ACHN (cell line): ENCODE data around the gene MYBPC3.
A peak's percentile ranks its signal among the peaks of the same experiment; 100 is the strongest.

Source experiments
- DNase-seq: peaks from one replicate; pipeline ENCODE4 v3.0.0-alpha.2; 2015
- in situ Hi-C: cut with HindIII; loops from 2 replicates; pipeline ENCODE4 v1.10.0; 2017; ENCODE audit warnings: low sequenced_read_pairs, low pct_ligation_motif_present, low pct_unique_long_range_greater_than_20kb

MYBPC3 gene

DNA sequence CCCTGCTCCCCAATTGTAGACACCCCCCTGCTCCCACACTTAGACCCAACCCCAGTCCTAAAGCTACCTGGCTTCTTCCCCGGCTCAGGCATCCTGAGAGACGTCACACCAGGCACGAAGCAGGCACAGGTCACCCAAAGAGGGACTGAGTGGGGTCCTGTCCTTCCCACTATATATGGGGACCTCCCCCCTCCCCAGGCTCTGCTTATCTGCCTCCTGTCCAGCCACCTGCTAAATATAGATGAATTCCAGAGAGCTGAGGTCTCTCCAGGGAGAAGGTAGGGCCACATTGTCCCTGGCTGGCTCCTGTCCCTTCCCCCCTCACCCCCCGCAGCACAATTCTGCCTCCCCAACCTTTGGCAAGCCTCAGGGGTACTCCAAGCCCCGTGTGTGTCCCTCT, at the start of gene MYBPC3:
Gene MYBPC3, minus strand, starts transcription at position 147 of the 400 bp plus-strand sequence. Its CDS starts 55 bp downstream, at position 92.
- DNase-seq = no peak
- in situ Hi-C loops = no loop called here

DNA sequence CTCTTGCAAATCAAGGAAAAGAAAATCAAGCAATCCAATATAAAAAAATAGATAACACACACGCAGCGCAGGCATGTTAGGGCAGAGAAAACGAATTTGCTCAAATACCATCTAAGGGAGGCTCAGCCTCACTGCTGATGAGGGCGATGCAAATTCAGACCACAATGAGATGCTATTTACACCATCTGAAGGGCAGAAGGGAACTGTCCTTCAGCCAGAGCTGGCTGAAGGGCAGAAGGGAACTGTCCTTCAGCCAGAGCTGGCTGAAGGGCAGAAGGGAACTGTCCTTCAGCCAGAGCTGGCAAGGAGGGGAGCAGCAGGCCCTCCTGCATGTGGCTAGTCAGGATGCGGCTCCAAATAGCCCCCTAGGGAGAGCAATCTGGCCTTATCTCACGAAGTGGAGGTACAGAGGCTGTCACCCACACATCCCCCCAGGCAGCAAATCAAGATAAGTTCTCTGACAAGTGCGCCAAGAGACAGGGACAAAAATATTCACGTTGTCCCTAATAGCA, 48.3 kb upstream of the MYBPC3 start:
- DNase-seq = no peak
- in situ Hi-C loops = no loop called here

DNA sequence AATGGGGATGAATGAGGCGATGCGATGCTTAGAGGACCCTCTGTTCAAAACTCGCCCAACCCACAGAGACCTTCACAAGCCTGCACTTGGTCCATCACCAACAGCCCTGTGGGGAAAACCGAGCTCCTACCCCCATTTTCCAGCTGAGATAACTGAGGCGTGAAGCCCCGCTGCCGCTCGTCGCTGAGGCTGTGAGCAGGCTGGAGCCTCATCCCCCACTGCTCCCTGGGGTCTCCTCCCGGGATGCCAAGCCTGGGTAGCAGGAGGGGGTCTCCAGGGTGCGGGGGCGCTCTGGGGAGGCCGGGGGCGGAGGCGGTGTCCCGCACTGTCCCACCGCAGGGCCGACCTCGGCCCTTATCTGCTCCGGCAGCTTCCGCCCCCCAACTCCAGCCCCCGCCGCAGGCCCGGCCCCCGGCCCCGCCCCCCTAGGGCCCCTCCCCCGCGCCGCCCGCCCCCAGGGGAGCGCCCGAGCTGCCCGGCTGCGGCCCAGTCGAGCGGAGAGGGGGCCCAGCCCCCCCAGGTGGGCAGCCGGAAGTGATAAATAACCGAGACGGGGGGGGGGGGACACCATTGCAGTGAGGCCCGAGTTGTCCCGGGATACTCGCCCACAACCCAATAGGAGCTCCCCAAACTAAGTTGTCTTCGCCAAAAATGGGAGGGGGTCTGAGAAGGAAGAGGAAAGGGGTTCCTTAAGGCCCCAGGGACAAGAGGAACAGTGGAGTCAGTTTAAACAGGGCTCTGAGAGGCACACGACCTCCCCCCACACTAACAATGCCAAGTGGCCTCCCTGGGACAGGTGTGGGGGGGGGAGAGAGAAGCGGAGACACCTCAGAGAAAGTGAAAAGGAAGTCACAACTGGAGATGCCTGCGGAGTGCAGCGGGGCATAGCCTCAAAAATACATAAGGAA, 47.6 kb upstream of the MYBPC3 start:
- in situ Hi-C loops = no loop called here
- DNase-seq = no peak

GRCh38 chr11:47398551-47398950, 46.0 kb upstream of the MYBPC3 start:
- DNase-seq = no peak
- in situ Hi-C loops = no loop called here

DNA sequence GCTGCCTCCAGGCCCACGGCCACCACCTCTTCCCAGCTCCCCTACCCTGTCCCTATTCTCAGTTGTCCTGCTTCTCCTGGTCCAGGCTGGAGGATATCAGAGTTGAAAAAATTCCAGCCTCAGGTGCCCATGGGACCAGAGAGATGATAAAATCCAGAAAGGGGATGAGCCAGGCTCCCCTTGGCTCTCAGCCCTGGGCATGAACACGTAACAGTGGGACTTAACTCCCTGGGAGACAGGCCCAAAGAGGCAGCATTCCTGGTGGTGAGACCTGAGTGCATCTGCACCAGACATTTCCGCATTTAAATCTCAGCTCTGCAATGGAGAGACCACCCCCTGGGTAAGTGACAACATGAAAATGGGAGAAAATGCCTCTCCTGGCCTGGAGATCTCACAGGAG, 45.5 kb upstream of the MYBPC3 start:
- no peak for DNase-seq
- in situ Hi-C loops = no loop called here

DNA sequence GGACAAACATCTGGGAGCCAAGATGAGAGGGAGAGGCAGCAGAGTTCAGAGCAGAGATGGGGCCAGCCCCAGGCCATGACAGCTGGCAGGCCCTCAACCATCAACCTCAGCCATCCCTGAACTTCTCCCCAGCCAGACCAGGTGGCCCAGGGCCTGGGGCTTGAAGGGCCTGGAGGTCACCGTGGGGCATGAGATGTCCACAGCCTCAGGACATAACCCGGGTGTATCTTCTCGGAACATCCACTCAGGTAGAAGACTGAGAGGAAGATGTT, 43.5 kb upstream of the MYBPC3 start:
- no peak for DNase-seq
- in situ Hi-C loops = no loop called here

DNA sequence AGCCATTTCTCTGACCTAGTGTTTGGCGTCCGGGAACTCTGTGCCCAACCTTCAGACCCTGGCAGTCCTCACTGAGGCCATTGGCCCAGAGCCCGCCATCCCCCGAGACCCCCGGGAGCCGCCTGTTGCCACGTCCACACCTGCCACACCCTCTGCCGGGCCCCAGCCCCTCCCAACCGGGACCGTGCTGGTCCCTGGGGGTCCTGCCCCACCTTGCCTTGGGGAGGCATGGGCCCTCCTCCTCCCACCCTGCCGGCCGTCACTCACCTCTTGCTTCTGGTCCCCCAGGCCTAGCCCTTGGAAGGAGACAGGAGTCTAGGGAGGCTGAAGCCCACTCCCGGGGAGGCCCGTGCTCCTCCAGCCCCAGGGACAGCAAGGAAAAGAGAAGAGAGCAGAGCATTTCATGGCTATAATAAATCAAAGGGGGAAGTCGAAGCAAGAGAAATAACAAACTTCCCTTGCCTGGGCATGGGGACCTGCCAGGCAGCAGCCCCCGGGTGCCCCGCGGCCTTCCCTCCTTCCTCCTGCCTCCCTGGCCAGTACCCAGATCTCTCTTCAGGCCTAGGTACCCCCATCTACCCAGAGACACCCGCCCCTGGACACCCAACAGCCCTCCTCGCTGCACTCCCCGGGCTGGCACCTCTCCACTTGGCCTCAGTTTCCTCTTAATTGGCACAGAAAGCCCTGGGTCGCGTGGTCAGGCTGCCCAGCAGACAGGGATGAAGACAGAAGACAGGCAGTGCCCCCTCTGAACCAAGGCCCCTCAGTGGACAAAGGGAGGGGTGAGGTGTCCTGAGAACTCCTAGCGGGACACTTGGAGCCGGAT, 42.9 kb upstream of the MYBPC3 start:
- no peak for DNase-seq
- in situ Hi-C loops = no loop called here

GRCh38 chr11:47394322-47395222, 42.1 kb upstream of the MYBPC3 start:
- in situ Hi-C loops = no loop called here
- DNase-seq = no peak

GRCh38 chr11:47394050-47394321, 41.5 kb upstream of the MYBPC3 start:
- DNase-seq = no peak
- in situ Hi-C loops = no loop called here

DNA sequence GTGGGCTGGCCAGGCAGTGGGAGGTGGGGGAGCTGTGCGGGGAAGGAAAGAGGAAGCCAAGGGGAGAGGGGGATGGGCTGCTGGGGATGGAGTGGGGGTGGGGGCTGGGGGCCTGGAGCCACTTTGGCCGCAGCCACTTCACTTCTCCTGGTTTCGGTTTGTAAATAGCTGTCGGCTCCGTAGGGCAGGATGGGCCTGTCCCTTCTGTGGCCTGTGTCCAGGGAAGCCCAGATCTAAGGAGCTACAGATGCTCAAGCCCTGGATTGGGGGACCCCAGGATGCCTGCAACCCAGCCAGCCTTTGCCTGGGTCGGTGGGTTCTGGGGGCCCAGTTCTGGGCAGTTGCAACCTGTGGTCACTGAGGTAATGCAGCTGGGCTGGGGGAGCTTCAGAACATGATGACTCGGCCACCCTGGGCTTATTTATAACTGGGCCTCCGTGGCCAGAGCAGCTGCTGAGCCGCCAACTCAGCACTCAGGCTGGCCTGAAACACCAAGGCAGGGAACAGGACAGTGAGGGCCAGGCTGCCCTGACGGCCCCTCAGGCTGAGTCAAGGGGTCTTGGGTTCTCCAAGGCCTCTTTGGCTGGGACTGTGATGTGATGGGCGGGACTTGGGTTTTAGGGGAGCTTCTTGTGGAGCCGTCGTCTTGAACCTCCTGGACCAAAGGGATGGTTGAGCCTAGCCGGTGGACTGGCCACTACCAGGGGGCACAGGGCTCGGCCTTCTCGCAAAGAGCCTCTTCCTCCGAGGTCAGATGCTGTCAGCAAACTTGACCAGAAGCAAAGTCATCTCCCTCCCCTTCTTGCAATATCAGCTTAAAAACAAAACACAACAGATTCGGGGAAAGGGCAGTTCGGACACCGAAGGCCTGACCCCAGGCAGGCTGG, 40.9 kb upstream of the MYBPC3 start:
- in situ Hi-C loops = no loop called here
- peak; percentile 31 for DNase-seq

- no peak for DNase-seq
- in situ Hi-C loops = no loop called here
These were observed 40.2 kb upstream of the MYBPC3 start for GRCh38 chr11:47392546-47393162.

- in situ Hi-C loops = no loop called here
- DNase-seq = no peak
These were observed 39.4 kb upstream of the MYBPC3 start for GRCh38 chr11:47391711-47392432.

DNA sequence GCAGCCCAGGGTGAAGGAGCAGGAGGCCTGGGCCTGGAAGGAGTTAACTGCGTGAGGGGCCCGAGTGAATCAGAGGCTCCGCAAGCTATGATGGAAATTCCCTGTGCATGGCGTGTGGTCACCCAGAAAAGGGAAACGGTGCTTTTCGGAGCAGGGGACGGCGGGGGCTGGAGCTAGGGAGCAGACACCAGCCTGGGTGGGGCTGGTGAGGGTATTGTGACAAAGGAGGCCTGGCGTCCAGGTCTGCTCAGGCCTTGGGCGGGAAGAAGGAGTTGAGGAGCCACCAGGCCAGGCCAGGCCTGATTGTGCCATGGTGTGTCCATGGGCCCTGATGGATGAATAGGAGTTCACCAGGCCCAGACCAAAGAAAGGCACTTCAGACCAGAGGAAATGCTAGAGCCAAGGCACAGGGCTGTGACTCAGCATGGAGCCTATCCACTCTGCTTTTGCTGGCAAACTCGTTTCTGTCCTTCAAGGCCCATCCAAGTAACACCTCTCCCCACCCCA, 38.6 kb upstream of the MYBPC3 start:
- DNase-seq = no peak
- in situ Hi-C loops = no loop called here

DNA sequence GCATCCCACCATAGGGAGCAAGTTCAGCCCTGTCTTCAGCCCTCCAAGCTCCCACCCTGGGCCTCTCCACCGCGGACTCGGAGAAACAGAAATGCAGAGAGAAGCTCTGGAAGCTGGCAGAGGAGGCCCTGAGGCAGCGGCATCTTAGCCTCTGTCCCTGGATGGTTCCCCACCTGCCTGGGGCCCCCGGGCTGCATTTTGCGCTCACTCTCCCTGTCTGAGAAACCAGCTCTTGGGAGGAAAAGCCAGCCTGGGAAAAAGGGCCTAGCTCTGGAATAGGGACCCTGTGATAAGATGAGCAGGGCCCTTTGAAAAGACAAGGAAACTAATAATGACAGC, 37.9 kb upstream of the MYBPC3 start:
- no peak for DNase-seq
- in situ Hi-C loops = no loop called here

GRCh38 chr11:47389577-47390421, 37.3 kb upstream of the MYBPC3 start:
- in situ Hi-C loops = no loop called here
- no peak for DNase-seq
